ENCODE measurements around the gene ALB.
"Not testable (repeated sequence)": the region's sequence is repeated elsewhere in the genome, so short reads cannot be mapped to it uniquely, and the experiment has no call there.

ALB gene

GRCh38 chr4:73404042-73404441, at the start of gene ALB:
TSS of gene ALB (plus strand) at chr4:73404287. CDS start at chr4:73404328, 41 bp downstream.
- DNase-seq (ENCODE audit: low read depth) = no peak
- TF ChIP-seq, protein P1, sequence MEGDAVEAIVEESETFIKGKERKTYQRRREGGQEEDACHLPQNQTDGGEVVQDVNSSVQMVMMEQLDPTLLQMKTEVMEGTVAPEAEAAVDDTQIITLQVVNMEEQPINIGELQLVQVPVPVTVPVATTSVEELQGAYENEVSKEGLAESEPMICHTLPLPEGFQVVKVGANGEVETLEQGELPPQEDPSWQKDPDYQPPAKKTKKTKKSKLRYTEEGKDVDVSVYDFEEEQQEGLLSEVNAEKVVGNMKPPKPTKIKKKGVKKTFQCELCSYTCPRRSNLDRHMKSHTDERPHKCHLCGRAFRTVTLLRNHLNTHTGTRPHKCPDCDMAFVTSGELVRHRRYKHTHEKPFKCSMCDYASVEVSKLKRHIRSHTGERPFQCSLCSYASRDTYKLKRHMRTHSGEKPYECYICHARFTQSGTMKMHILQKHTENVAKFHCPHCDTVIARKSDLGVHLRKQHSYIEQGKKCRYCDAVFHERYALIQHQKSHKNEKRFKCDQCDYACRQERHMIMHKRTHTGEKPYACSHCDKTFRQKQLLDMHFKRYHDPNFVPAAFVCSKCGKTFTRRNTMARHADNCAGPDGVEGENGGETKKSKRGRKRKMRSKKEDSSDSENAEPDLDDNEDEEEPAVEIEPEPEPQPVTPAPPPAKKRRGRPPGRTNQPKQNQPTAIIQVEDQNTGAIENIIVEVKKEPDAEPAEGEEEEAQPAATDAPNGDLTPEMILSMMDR (IDR thresholded peaks at IDR 0.05; ENCODE audit: control insufficient read depth, insufficient read depth, low read depth, low read length, missing control alignments) = no peak
- no peak within 1 kb of the TSS for H3K4me3 ChIP-seq (ENCODE audit: control insufficient read depth, low read depth, low read length)

DNA sequence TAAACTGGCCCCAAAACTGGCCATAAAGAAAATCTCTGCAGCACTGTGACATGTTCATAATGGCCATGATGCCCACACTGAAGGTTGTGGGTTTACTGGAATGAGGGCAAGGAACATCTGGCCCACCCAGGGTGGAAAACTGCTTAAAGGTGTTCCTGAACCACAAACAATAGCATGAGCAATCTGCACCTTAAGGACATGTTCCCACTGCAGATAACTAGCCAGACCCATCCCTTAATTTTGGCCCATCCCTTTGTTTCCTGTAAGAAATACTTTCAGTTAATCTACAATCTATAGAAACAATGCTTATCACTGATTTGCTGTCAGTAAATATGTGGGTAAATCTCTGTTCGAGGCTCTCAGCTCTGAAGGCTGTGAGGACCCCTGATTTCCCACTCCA, 46.9 kb upstream of the ALB start:
- not testable (repeated sequence) for DNase-seq (ENCODE audit: low read depth); H3K4me3 ChIP-seq (ENCODE audit: control insufficient read depth, low read depth, low read length)

DNA sequence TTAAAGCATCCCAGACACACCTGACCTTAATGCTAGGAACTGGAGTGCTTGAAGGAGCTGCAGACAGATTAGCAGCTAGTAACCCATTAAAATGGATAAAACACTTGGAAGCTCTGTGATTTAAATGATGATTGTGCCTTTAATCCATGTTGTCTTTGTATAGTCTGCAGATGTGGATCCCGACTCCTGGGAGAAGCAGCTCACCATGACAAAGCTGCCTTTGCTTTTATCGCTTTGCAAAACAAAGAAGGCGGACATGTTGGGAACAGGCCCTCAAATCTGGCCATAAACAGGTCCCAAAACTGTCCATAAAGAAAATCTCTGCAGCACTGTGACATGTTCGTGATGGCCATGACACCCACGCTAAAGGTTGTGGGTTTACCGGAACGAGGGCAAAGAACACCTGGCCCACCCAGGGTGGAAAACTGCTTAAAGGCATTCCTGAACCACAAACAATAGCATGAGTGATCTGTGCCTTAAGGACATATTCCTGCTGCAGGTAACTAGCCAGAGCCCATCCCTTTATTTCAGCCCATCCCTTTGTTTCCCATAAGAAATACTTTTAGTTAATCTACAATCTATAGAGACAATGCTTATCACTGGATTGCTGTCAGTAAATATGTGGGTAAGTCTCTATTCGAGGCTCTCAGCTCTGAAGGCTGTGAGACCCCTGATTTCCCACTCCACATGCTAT, 34.4 kb upstream of the ALB start:
- DNase-seq (ENCODE audit: low read depth); H3K4me3 ChIP-seq (ENCODE audit: control insufficient read depth, low read depth, low read length): not testable (repeated sequence)

DNA sequence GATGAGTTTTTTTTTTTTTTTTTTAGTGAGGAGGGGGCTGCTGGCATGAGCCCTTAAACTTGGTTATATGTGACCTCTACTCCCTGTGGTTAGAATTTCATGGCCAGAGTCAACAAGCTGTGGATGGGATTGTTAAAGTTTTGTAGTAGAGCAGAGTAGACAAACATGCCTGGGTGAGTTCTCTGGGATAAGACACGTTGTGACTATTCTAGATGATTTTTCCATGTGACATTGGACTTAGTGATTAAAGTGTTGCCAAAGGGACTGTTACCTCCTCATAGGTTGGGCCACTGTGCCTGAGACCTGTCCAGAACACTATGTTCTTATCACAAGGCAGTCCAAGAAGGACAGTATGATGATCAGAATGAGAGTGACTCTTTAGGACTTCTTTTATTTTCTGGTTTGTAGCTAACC, 28.8 kb upstream of the ALB start:
- DNase-seq (ENCODE audit: low read depth) = no peak
- TF ChIP-seq, protein P1 (IDR thresholded peaks at IDR 0.05; ENCODE audit: control insufficient read depth, insufficient read depth, low read depth, low read length, missing control alignments) = no peak
- H3K4me3 ChIP-seq (ENCODE audit: control insufficient read depth, low read depth, low read length) = no peak overlapping the region

- TF ChIP-seq, protein P1 (IDR thresholded peaks at IDR 0.05; ENCODE audit: control insufficient read depth, insufficient read depth, low read depth, low read length, missing control alignments) = no peak
- H3K4me3 ChIP-seq (ENCODE audit: control insufficient read depth, low read depth, low read length) = no peak overlapping the region
Measured at GRCh38 chr4:73376251-73376650, 27.8 kb upstream of the ALB start.

GRCh38 chr4:73376976-73377375, 27.1 kb upstream of the ALB start:
- H3K4me3 ChIP-seq (ENCODE audit: control insufficient read depth, low read depth, low read length) = no peak overlapping the region
- DNase-seq (ENCODE audit: low read depth) = no peak

More at GRCh38 chr4:73376251-73376650, 27.8 kb upstream of the ALB start:
- no peak for DNase-seq (ENCODE audit: low read depth)

DNA sequence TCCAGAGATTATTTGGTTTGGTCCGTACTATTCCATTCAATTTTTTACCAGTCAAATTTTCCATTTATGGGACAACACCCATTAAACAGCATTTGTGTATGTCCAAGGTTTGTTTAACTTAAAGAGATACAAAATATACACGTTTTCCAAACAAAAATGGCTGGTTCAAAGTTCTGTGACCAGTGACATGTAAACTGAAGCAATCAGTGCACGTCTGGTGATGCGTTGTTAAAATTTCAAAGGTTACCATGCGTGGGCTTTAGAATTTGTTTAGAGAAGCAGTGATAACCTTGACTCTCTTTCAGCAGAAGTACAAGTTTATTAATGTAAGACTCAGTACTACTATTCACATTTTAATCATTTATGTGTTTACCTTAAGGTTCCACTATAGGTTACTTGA, 25.2 kb upstream of the ALB start:
- no peak for DNase-seq (ENCODE audit: low read depth)
- no peak overlapping the region for H3K4me3 ChIP-seq (ENCODE audit: control insufficient read depth, low read depth, low read length)
- TF ChIP-seq, protein P1 (IDR thresholded peaks at IDR 0.05; ENCODE audit: control insufficient read depth, insufficient read depth, low read depth, low read length, missing control alignments) = no peak

More at GRCh38 chr4:73376976-73377375, 27.1 kb upstream of the ALB start:
- TF ChIP-seq, protein P1 (IDR thresholded peaks at IDR 0.05; ENCODE audit: control insufficient read depth, insufficient read depth, low read depth, low read length, missing control alignments) = no peak

DNA sequence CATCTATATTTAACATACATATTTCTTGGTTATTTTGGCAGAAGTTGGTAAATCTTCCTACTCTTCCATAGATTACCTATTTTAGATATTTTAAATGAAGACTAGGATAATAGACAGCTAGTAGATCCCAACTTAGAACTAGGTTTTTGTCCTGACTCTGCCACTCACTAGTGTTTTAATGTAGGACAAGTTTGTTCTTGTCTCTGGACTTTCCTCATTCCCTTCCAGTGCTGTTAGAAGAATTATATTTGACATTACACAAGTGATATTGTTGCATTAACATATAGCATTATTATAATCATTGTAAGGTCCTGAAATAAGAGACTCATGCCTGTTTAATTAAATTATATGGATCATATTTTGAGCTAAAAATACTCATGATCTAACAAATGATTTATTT, 24.1 kb upstream of the ALB start:
- no peak for DNase-seq (ENCODE audit: low read depth)
- H3K4me3 ChIP-seq (ENCODE audit: control insufficient read depth, low read depth, low read length) = no peak overlapping the region
- TF ChIP-seq, protein P1 (IDR thresholded peaks at IDR 0.05; ENCODE audit: control insufficient read depth, insufficient read depth, low read depth, low read length, missing control alignments) = no peak

Measured in AG09309 (cell line).